GM23248 (cell line): ENCODE measurements around the gene TEAD3. TPM values are rescaled to one million over a fixed set of nuclear protein-coding genes. Genes with fewer than 3 reads are reported as not detected.

Experiments
- DNase-seq: peaks from one replicate; pipeline ENCODE4 v3.0.0-alpha.2; 2015
- H2AFZ ChIP-seq: fragments of 200-600 bp; sonication (generic); 2 replicates; pipeline ENCODE4 v1.6.1; 2016; ENCODE audit warnings: antibody characterized with exemption
- H3F3A ChIP-seq: fragments of 200-600 bp; sonication (generic); 2 replicates; pipeline ENCODE4 v1.6.1; 2016; ENCODE audit warnings: mild to moderate bottlenecking, antibody characterized with exemption, mixed run types; ENCODE audit not compliant: insufficient read depth
- H3K27ac ChIP-seq: fragments of 200-600 bp; sonication (generic); 2 replicates; pipeline ENCODE4 v1.5.1; 2016; ENCODE audit warnings: mild to moderate bottlenecking
- H3K27me3 ChIP-seq: fragments of 200-600 bp; sonication (generic); replicated peaks from 2 replicates; pipeline ENCODE4 v1.6.1; 2016; ENCODE audit warnings: mild to moderate bottlenecking; ENCODE audit not compliant: insufficient read depth
- H3K36me3 ChIP-seq: fragments of 200-600 bp; sonication (generic); 2 replicates; pipeline ENCODE4 v1.6.1; 2016; ENCODE audit warnings: low read depth, mild to moderate bottlenecking
- H3K4me1 ChIP-seq: fragments of 200-600 bp; sonication (generic); 2 replicates; pipeline ENCODE4 v1.6.1; 2016; ENCODE audit warnings: mild to moderate bottlenecking; ENCODE audit not compliant: insufficient read depth
- H3K4me2 ChIP-seq: fragments of 200-600 bp; sonication (generic); one replicate; pipeline ENCODE4 v1.6.1; 2016; ENCODE audit warnings: mild to moderate bottlenecking; ENCODE audit not compliant: unreplicated experiment
- H3K4me3 ChIP-seq: fragments of 200-600 bp; sonication (generic); 2 replicates; pipeline ENCODE4 v1.5.1; 2016; ENCODE audit warnings: mild to moderate bottlenecking
- H3K79me2 ChIP-seq: fragments of 200-600 bp; sonication (generic); 2 replicates; pipeline ENCODE4 v1.6.1; 2016; ENCODE audit warnings: mild to moderate bottlenecking; ENCODE audit not compliant: insufficient read depth
- H3K9ac ChIP-seq: fragments of 200-600 bp; sonication (generic); 2 replicates; pipeline ENCODE4 v1.6.1; 2016; ENCODE audit warnings: mild to moderate bottlenecking
- H3K9me2 ChIP-seq: fragments of 200-600 bp; sonication (generic); 2 replicates; pipeline ENCODE4 v1.6.1; 2016; ENCODE audit warnings: mixed run types, mild to moderate bottlenecking, moderate library complexity; ENCODE audit not compliant: insufficient read depth
- H3K9me3 ChIP-seq: fragments of 200-600 bp; sonication (generic); one replicate; pipeline ENCODE4 v1.6.1; 2017; ENCODE audit warnings: low read depth
- H4K20me1 ChIP-seq: fragments of 200-600 bp; sonication (generic); 2 replicates; pipeline ENCODE4 v1.6.0; 2016; ENCODE audit not compliant: insufficient read depth
- EZH2 ChIP-seq: fragments of 200-600 bp; sonication (generic); IDR thresholded peaks from 2 replicates; pipeline ENCODE4 v1.6.1; 2018; ENCODE audit warnings: antibody characterized with exemption, mild to moderate bottlenecking; ENCODE audit not compliant: insufficient read depth, poor library complexity, severe bottlenecking
- EZH2phosphoT487 ChIP-seq: fragments of 200-600 bp; sonication (generic); IDR thresholded peaks from 2 replicates; pipeline ENCODE4 v1.6.1; 2018; ENCODE audit warnings: antibody characterized with exemption, moderate library complexity, mild to moderate bottlenecking, low read depth; ENCODE audit not compliant: insufficient read depth
- WGBS, 2 experiments: methylation state at CpG; one replicate each; pipeline ENCODE4 v1.1.6; 2015 to 2017; ENCODE audit warnings: low lambda C conversion rate in 2 of 2, low coverage in 1 of 2; ENCODE audit errors: missing lambda C conversion rate in 2 of 2; 5-methylcytosine and 5-hydroxymethylcytosine counted together
- in situ Hi-C: fragments of 300-500 bp; cut with MboI; formaldehyde crosslinking; loops from 2 replicates; pipeline ENCODE4 v1.15.0; 2020
- polyA plus RNA-seq: library from polyadenylated mRNA; unstranded; fragments of >200 nt; fragmentation: Nextera tagmentation; extraction: Ambion mirVana; gene quantifications from 2 replicates; pipeline ENCODE4 v1.2.1, GENCODE V29; 2016
- total RNA-seq: library from RNA; depleted of rRNA; stranded (reverse); fragments of >200 nt; shearing (Covaris generic); gene quantifications from 2 replicates; pipeline ENCODE4 v1.2.3, GENCODE V29; 2014

TEAD3 gene
- total and polyA plus RNA-seq, 2 experiments from 2014 or later = 6.9 to 10.5 TPM

DNA sequence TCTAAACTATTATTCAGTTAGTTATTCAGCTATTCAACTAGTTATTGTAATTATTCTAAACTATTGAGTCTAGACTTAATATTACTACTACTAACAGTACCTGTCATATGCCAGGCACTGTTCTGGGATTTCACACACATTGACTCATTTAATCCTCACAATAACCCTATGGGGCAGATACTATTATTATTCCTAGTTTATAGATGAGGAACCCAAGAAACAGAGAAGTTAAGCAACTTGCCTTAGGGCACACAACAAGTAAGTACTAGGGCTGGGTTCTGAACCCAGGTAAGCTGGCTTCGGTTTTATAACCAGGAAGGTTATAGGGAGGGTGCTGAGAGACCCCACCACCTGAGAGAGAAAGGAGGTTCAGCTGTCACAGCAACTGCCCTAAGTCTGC, 7.8 kb downstream of the TEAD3 start:
- Histone ChIP-seq H3K27me3 (no peaks in the 10 kb centered on the region), H3K4me1 (peaks cover 31% of the 10 kb centered on the region), H3F3A (no peaks in the 10 kb centered on the region), H3K36me3 (no peaks in the 10 kb centered on the region), H2AFZ (no peak overlapping the region), H3K9me3 (no peaks in the 10 kb centered on the region), H3K9ac (no peak overlapping the region), H4K20me1 (no peaks in the 10 kb centered on the region), H3K9me2 (no peaks in the 10 kb centered on the region), H3K4me2 (no peak overlapping the region), H3K79me2 (peaks cover 91% of the 10 kb centered on the region), H3K4me3 (no peak overlapping the region), H3K27ac (no peak overlapping the region)
- no peak for TF ChIP-seq EZH2
- no peak for TF ChIP-seq EZH2phosphoT487
- DNase-seq = no peak
- WGBS, 2 experiments = 100% methylated on average over 1 of the region's 1 CpG
- in situ Hi-C loops = no loop called here

GRCh38 chr6:35488517-35488862, 8.4 kb downstream of the TEAD3 start:
- Histone ChIP-seq H3K4me3 (no peak overlapping the region), H3K9me2 (no peaks in the 10 kb centered on the region), H3K9me3 (no peaks in the 10 kb centered on the region), H3K36me3 (no peaks in the 10 kb centered on the region), H3F3A (no peaks in the 10 kb centered on the region), H3K9ac (no peak overlapping the region), H2AFZ (no peak overlapping the region), H3K27ac (no peak overlapping the region), H3K4me1 (peaks cover 31% of the 10 kb centered on the region), H3K27me3 (no peaks in the 10 kb centered on the region), H3K79me2 (peaks cover 85% of the 10 kb centered on the region), H3K4me2 (no peak overlapping the region), H4K20me1 (no peaks in the 10 kb centered on the region)
- 69 to 72% methylated on average over 9 of the region's 9 CpGs for WGBS, 2 experiments
- in situ Hi-C loops = no loop called here
- no peak for DNase-seq
- no peak for TF ChIP-seq EZH2
- no peak for TF ChIP-seq EZH2phosphoT487

DNA sequence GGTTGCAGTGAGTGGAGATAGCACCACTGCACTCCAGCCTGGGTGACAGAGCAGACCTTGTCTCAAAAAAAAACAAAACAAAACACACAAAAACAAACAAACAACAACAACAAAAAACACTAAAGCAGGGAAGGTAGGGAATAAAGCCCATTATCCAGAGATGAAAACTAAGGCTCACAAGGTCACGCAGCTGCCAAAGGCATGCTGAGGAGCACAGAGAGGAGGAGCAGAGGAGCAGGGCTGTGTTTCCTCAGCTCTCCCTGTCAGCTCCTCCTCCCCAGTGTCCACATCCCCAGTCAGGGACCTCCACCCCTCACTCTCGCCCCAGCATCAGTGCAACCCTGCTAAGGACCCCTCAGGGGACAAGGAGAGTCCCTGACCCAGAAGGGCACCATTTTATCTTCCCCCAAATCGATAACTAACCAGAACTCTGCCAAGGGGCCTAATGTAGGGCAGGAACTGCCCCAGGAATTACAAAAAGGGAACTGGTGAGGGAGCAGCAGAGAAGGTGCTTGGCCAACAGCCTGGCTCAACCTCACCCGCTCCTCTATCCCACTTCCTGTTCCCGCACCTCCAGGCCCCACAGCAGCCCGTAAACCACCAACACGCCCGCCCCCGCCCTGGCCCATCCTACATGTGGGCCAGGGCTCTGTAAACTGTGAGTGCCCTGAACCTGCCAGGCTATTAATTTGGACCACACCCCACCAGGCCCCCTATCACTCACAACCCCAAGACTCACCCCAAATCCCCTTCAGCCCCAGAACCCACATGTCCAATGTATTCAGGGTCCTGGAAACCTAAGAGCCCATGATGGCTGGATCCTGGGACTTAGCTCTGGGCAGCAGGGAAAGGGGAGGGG, 9.0 kb downstream of the TEAD3 start:
- no peaks in the 10 kb centered on the region for H3F3A ChIP-seq
- H3K36me3 ChIP-seq = no peaks in the 10 kb centered on the region
- TF ChIP-seq EZH2 (no peak), EZH2phosphoT487 (no peak)
- no peaks in the 10 kb centered on the region for H4K20me1 ChIP-seq
- no peak overlapping the region for H2AFZ ChIP-seq
- H3K9ac ChIP-seq = no peak overlapping the region
- H3K27me3 ChIP-seq = no peaks in the 10 kb centered on the region
- no peak overlapping the region for H3K27ac ChIP-seq
- H3K4me3 ChIP-seq = no peak overlapping the region
- H3K9me2 ChIP-seq = no peaks in the 10 kb centered on the region
- H3K79me2 ChIP-seq = peaks cover 79% of the 10 kb centered on the region
- H3K4me2 ChIP-seq = no peak overlapping the region
- no peaks in the 10 kb centered on the region for H3K9me3 ChIP-seq
- in situ Hi-C loops = no loop called here
- DNase-seq = peak; percentile 37
- H3K4me1 ChIP-seq = peaks cover 31% of the 10 kb centered on the region
- 69 to 72% methylated on average over 9 of the region's 9 CpGs for WGBS, 2 experiments

DNA sequence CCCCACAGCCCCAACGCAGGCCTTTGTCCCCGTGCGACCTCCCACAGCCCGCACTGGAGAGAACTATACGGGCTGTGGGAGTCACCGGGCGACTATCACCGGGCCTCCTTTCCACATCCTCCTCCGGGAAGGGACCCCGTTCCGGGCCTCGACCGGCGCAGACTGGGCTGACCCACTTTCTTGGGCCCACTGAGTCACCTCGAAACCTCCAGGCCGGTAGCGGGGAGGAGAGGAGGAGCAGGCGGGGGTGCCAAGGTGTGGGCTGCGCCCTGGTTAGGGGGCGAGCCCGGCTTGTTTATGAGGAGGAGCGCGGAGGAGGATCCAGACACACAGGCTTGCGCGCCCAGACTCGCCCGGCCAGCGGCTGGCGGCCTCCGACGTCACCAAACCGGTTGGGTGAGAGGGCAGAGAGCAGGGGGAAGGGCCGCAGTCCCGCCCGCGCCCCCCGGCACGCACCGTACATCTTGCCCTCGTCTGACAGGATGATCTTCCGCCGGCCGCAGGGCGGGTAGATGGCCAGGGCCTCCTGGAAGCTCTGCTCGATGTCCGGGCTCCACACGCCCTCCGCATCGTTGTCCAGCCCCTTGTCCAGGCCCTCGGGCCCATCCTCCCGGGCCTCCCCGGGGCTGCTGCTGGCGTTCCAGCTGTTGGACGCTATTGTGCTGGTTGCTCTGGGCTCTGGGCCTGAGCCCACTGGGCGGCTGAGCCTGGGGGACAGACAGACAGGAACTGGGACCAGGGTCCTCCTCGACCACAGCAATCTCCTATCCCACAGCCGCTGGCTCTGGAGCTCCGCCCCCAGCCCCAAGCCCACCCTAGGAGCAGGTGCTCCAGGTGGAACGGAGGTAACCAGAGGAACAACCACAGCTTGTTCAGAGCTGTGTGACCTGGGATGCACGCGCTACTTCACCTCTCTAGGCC, 10.6 kb downstream of the TEAD3 start:
- Histone ChIP-seq H3K4me1 (peaks cover 31% of the 10 kb centered on the region), H3K4me2 (no peak overlapping the region), H3K27ac (no peak overlapping the region), H2AFZ (no peak overlapping the region), H3K79me2 (peaks cover 63% of the 10 kb centered on the region), H3F3A (no peaks in the 10 kb centered on the region), H3K9me3 (no peaks in the 10 kb centered on the region), H3K4me3 (no peak overlapping the region), H3K9me2 (no peaks in the 10 kb centered on the region), H4K20me1 (no peaks in the 10 kb centered on the region), H3K27me3 (no peaks in the 10 kb centered on the region), H3K36me3 (no peaks in the 10 kb centered on the region), H3K9ac (no peak overlapping the region)
- TF ChIP-seq EZH2phosphoT487 = no peak
- no peak for TF ChIP-seq EZH2
- in situ Hi-C loops = no loop called here
- DNase-seq = no peak
- WGBS, 2 experiments = 83 to 89% methylated on average over 44 to 57 of the region's 61 CpGs
